GM12891 (cell line): ENCODE results near the gene TNFAIP2.
"Not testable (repeated sequence)": the region's sequence is repeated elsewhere in the genome, so short reads cannot be mapped to it uniquely, and the experiment has no call there.

Experiments used
- DNase-seq: peaks from one replicate; pipeline ENCODE4 v3.0.0; 2011; ENCODE audit warnings: low spot score; ENCODE audit not compliant: insufficient read length
- FAIRE-seq: peaks from 2 replicates; lab custom pipeline; 2011; peaks lifted over from hg19 to GRCh38; lab: Jason Lieb, UNC
- PAX5 ChIP-seq: IDR thresholded peaks from 2 replicates; pipeline ENCODE4 v1.6.1; 2011; ENCODE audit warnings: low read length, moderate library complexity, mild to moderate bottlenecking; ENCODE audit not compliant: insufficient read depth, severe bottlenecking
- POLR2A ChIP-seq: IDR thresholded peaks from 2 replicates; pipeline ENCODE4 v1.6.1; 2011; ENCODE audit warnings: low read depth, low read length, control low read depth
- POLR2AphosphoS5 ChIP-seq: IDR thresholded peaks from 2 replicates; pipeline ENCODE4 v1.6.1; 2011; ENCODE audit warnings: low read depth, low read length, control low read depth
- POU2F2 ChIP-seq: IDR thresholded peaks from 2 replicates; pipeline ENCODE4 v1.6.1; 2011; ENCODE audit warnings: low read depth, mild to moderate bottlenecking, control low read depth, low read length, moderate library complexity
- SPI1 ChIP-seq: IDR thresholded peaks from 2 replicates; pipeline ENCODE4 v1.6.1; 2011; ENCODE audit warnings: low read depth, low read length, control low read depth
- TAF1 ChIP-seq: IDR thresholded peaks from 2 replicates; pipeline ENCODE4 v1.6.1; 2011; ENCODE audit warnings: low read depth, low read length, control low read depth

TNFAIP2 gene

GRCh38 chr14:103155010-103155409 lies 31.7 kb downstream of the TNFAIP2 start:
- DNase-seq (no peak), FAIRE-seq (no peak)
- TF ChIP-seq PAX5: no peak
- no peak for TF ChIP-seq SPI1
- TF ChIP-seq POU2F2: no peak
- no peak for TF ChIP-seq POLR2A
- TF ChIP-seq TAF1: no peak
- no peak for TF ChIP-seq POLR2AphosphoS5

- FAIRE-seq: not testable (repeated sequence)
Observed at GRCh38 chr14:103155416-103155815, 32.2 kb downstream of the TNFAIP2 start.

GRCh38 chr14:103155826-103156394 lies 32.6 kb downstream of the TNFAIP2 start:
- FAIRE-seq: no peak
- TF ChIP-seq POLR2A (no peak), PAX5 (no peak), POU2F2 (no peak), TAF1 (no peak), POLR2AphosphoS5 (no peak), SPI1 (no peak)

More at GRCh38 chr14:103155416-103155815, 32.2 kb downstream of the TNFAIP2 start:
- not testable (repeated sequence) for DNase-seq

GRCh38 chr14:103156651-103157378 lies 33.6 kb downstream of the TNFAIP2 start:
- no peak for FAIRE-seq
- DNase-seq: no peak
- no peak for TF ChIP-seq PAX5

More at GRCh38 chr14:103155826-103156394, 32.6 kb downstream of the TNFAIP2 start:
- DNase-seq: no peak

GRCh38 chr14:103157969-103158368 lies 34.7 kb downstream of the TNFAIP2 start:
- FAIRE-seq: no peak
- TF ChIP-seq PAX5 (no peak), POU2F2 (no peak), SPI1 (no peak), TAF1 (no peak), POLR2AphosphoS5 (no peak), POLR2A (no peak)
- DNase-seq: no peak

GRCh38 chr14:103158688-103159087 lies 35.4 kb downstream of the TNFAIP2 start:
- FAIRE-seq (no peak), DNase-seq (no peak)
- no peak for TF ChIP-seq POU2F2
- TF ChIP-seq PAX5: no peak
- no peak for TF ChIP-seq TAF1
- no peak for TF ChIP-seq POLR2A
- no peak for TF ChIP-seq SPI1
- no peak for TF ChIP-seq POLR2AphosphoS5

GRCh38 chr14:103160321-103161053 lies 37.2 kb downstream of the TNFAIP2 start:
- TF ChIP-seq POLR2A (no peak), PAX5 (no peak), POU2F2 (no peak), SPI1 (no peak), POLR2AphosphoS5 (no peak), TAF1 (no peak)
- FAIRE-seq: no peak
- DNase-seq: no peak

- DNase-seq: no peak
Observed at GRCh38 chr14:103161054-103161397, 37.8 kb downstream of the TNFAIP2 start.

GRCh38 chr14:103163199-103163598 lies 39.9 kb downstream of the TNFAIP2 start:
- FAIRE-seq (no peak), DNase-seq (no peak)
- TF ChIP-seq TAF1 (no peak), POLR2AphosphoS5 (no peak), POLR2A (no peak), PAX5 (no peak), SPI1 (no peak), POU2F2 (no peak)

More at GRCh38 chr14:103161054-103161397, 37.8 kb downstream of the TNFAIP2 start:
- FAIRE-seq: no peak
- TF ChIP-seq POLR2AphosphoS5: no peak
- no peak for TF ChIP-seq POLR2A
- no peak for TF ChIP-seq POU2F2
- TF ChIP-seq PAX5: no peak
- no peak for TF ChIP-seq TAF1
- TF ChIP-seq SPI1: no peak

- TF ChIP-seq TAF1 (no peak), POLR2AphosphoS5 (no peak), POU2F2 (no peak), POLR2A (no peak), PAX5 (no peak), SPI1 (no peak)
- DNase-seq: no peak
- no peak for FAIRE-seq
Observed at GRCh38 chr14:103164006-103164405, 40.7 kb downstream of the TNFAIP2 start.

GRCh38 chr14:103164779-103165178 lies 41.5 kb downstream of the TNFAIP2 start:
- no peak for FAIRE-seq
- TF ChIP-seq POLR2AphosphoS5: no peak
- no peak for TF ChIP-seq PAX5
- TF ChIP-seq POU2F2: no peak
- TF ChIP-seq POLR2A: no peak
- no peak for TF ChIP-seq SPI1
- TF ChIP-seq TAF1: no peak
- no peak for DNase-seq
